Measurements from ENCODE around the gene TNFSF11.

- TF ChIP-seq EZH2 (IDR thresholded peaks at IDR 0.05; ENCODE audit: insufficient read depth, poor library complexity, severe bottlenecking) (no peak), EZH2phosphoT487 (IDR thresholded peaks at IDR 0.05; ENCODE audit: insufficient read depth, low read depth) (no peak)
These were observed 2.0 kb downstream of the TNFSF11 start for GRCh38 chr13:42575938-42576337.
